Liver (tissue), 3 donors: ENCODE data around the gene MTA3.

Experiments
- CTCF ChIP-seq: fragments of 150-350 bp; IDR thresholded peaks from 2 replicates; pipeline ENCODE4 v1.5.1; 2017; ENCODE audit warnings: improper control_type of control experiment, low read depth, low read length; ENCODE audit not compliant: missing input control
- FOXA1 ChIP-seq: IDR thresholded peaks from 2 replicates; pipeline ENCODE4 v1.6.1; 2016; ENCODE audit warnings: antibody characterized with exemption
- MAX ChIP-seq: IDR thresholded peaks from 2 replicates; pipeline ENCODE4 v1.6.1; 2016; ENCODE audit warnings: antibody characterized with exemption
- RAD21 ChIP-seq, 2 donors: IDR thresholded peaks; 2 replicates each; pipeline ENCODE4 v1.6.1; 2016; ENCODE audit warnings: antibody characterized with exemption in 2 of 2, mild to moderate bottlenecking in 2 of 2
- donor health status: healthy.
- donor health status: healthy.

GRCh38 chr2:42624047-42624446, 55.6 kb downstream of the MTA3 start:
- TF ChIP-seq RAD21 (IDR thresholded peaks at IDR 0.05) (no peak), CTCF (no peak), MAX (no peak), FOXA1 (no peak)
